GM19395 (cell line): Measurements from ENCODE around the gene EXTL1.

ENCODE experiments used
- ATAC-seq: cut with Tn5 transposase; IDR thresholded peaks from one replicate; pipeline ENCODE4 v1.9.1; 2021; ENCODE audit warnings: mild to moderate bottlenecking, moderate library complexity; ENCODE audit not compliant: unreplicated experiment

Gene EXTL1

DNA sequence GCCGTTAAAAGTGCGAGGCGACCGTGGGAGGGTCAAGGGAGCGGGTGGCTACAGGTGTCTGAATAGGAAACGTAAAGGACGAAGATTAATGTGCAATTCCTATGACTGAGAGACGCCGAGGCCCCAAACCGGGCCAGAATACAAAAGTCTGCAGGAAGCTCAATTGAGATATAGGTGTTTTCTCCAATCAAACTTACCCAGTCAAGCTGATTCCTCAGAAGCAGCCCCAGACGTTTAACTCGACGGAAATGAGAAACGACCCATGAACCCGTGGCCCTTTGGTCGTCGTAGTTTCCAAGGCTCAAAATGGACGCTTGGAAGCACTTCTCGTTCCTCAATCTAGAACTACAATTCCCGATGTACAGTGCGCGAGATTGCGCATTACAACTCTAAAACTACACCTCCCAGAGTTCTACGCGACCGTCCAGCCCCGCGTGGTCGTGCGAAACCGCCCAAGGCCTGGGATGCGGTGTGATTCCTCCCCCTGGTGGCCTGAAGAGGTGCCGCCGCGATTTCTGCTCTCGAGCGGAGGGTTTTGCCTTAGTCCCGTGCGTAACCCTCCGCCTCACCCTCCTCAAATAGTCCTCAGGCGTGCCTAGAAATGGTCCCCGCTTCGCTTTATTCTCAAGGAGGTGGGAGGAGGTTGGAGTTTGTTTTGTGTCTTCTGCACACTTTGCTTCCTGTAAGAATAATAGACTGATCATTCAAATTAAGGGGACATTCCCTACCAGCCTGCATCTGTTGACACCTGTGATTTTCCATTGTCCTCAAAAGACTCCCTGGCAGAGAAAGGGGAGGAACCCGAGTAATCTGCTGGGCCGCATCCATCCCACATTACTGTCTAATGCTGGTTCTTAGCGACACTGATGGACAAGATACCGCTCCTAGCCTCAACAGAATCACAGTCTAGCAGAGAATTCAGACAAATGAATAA lies 23.5 kb upstream of the EXTL1 start, which contains the start of gene PAFAH2:
Gene PAFAH2, minus strand, starts transcription at position 236 of the 934 bp plus-strand sequence. CDS start 7,247 bp downstream, outside the sequence.
- ATAC-seq: peak; percentile 95

GRCh38 chr1:25999041-25999800 lies 22.4 kb upstream of the EXTL1 start:
- ATAC-seq: no peak

- ATAC-seq: no peak
Measured at GRCh38 chr1:26003262-26003661, 18.3 kb upstream of the EXTL1 start.

DNA sequence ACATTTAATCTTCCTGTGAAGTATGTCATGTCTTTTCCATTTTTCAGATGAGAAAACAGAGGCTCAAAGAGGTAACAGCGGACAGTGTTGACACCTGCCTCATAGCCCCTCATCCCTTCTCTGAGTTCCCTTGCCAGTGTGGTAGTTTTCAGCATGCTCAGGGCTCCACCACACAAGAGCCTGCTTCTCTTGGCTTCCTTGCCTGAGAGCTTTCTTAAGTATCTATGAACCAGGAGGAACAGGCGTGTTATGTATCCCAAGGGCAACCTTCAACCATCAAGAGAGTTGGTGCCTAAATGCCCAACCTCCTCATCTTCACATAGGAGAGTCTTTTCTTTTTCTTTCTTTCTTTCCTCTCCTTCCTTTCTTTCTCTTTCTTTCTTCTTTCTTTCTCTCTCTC lies 17.8 kb upstream of the EXTL1 start:
- no peak for ATAC-seq

GRCh38 chr1:26005434-26006105 lies 16.0 kb upstream of the EXTL1 start:
- ATAC-seq: no peak

GRCh38 chr1:26006710-26007109 lies 14.9 kb upstream of the EXTL1 start:
- ATAC-seq: no peak

GRCh38 chr1:26009796-26010447 lies 11.7 kb upstream of the EXTL1 start:
- no peak for ATAC-seq

DNA sequence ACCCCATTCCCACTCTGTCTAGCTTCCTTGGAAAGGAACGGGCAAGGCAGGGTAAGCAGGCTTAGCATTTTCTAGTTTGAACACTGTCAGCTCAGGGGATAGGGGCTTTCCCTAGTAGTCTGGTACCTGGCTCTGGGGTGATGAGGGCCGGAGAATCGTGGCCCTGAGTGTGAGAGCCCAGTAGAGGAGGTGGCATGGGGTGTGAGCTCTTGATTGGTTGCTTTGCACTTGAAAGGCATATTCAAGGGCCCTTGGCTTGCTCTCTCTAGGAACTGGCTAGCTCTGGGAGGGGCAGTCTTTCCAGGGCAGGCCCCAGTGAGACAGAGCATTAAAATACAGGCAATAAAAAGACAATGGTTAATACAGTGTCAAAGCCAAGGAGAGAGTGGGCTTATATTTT lies 10.8 kb upstream of the EXTL1 start:
- no peak for ATAC-seq

GRCh38 chr1:26012864-26013263 lies 8.7 kb upstream of the EXTL1 start:
- ATAC-seq: no peak

DNA sequence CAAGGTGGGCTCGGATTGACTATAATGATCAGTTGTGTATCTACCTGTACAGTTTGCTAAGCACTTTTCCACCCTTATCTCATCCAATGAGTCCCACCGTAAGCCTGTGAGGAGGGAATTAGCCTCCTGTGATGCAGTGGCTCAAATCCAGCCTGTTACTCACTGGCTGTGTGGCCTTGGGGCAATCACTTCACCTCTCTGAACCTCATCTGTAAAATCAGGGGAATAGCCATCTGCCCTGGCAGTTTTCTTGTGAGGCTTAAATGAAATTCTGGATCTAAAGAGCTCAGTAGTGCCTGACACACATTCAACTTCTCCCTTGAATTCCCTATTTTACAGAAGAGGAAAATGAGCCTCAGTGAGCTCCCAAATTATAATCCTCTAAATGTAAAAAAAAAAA lies 7.4 kb upstream of the EXTL1 start:
- ATAC-seq: no peak

GRCh38 chr1:26015358-26015757 lies 6.2 kb upstream of the EXTL1 start:
- ATAC-seq: no peak

GRCh38 chr1:26016258-26016952 lies 5.2 kb upstream of the EXTL1 start:
- no peak for ATAC-seq

GRCh38 chr1:26016953-26017545 lies 4.5 kb upstream of the EXTL1 start:
- ATAC-seq: no peak

DNA sequence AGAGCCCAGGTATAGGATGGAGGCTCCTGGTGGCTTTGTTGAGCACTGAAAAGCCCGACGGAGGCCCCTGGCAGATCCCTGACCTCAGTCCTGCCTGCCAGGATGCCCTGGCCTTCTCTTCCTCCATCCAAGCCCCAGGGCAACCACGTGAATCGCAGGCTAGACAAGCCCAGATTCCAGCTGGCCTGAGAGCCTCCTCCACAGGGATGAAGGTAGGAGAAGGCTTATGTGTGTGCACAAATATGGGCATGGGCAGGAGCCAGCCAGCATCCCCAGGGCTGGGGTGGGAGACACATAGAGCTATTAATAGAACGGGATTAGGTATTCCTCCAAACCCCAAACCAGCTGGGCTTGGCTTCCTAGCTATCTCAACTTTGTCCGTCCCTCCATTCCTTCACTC lies 4.0 kb upstream of the EXTL1 start:
- ATAC-seq: no peak

- ATAC-seq: no peak
Measured at GRCh38 chr1:26019641-26020315, 1.8 kb upstream of the EXTL1 start.

DNA sequence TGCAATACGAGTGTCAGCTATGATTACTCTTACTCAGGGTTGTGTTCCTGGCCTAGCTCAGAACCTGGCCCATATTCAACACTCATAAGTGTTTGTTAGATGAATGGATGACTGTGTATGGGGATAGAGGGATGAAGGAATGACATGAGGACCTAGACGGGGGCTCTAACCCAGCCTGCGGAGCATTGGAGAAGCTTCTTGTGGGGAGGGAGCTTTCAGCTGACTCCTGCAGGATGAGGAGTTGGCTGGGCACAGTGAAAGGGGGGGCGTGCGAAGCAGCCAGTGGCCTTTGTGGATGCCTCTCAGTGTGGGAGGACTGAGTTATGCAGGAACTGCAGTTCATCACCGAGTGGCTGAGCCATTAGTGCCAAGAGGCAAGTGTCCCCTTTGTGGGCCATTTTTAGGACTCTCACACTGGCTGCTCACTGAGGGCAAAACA lies 1.2 kb upstream of the EXTL1 start:
- ATAC-seq: no peak

GRCh38 chr1:26020941-26021646 lies 481 bp upstream of the EXTL1 start:
- ATAC-seq: no peak

DNA sequence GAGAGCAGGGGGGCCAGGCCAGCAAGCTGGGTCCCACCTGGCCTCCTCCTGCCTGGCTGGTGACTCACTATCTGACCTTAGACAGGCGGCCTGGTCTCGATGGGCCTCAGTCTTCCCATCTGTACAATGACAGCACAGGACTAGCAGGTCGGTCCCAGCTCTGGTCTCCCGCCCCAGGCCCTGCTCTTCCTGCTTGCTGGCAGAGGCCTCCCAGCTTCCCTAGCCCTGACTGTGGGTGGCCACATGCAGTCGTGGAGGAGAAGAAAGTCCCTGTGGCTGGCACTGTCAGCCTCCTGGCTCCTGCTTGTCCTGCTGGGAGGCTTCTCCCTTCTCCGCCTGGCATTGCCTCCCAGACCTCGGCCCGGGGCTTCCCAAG lies 817 bp downstream of the EXTL1 start:
- no peak for ATAC-seq

GRCh38 chr1:26023009-26023408 lies 1.4 kb downstream of the EXTL1 start:
- no peak for ATAC-seq
